ENCODE results near the gene ACBD4. TPM values are rescaled to one million over a fixed set of nuclear protein-coding genes. Genes with fewer than 3 reads are reported as not detected.

ACBD4 gene
- total and polyA plus RNA-seq, 2 of the 13 experiments (the other 11 are each of a cell fraction or from before 2014, with no cell fraction given), result 16.1 to 26.9 TPM

DNA sequence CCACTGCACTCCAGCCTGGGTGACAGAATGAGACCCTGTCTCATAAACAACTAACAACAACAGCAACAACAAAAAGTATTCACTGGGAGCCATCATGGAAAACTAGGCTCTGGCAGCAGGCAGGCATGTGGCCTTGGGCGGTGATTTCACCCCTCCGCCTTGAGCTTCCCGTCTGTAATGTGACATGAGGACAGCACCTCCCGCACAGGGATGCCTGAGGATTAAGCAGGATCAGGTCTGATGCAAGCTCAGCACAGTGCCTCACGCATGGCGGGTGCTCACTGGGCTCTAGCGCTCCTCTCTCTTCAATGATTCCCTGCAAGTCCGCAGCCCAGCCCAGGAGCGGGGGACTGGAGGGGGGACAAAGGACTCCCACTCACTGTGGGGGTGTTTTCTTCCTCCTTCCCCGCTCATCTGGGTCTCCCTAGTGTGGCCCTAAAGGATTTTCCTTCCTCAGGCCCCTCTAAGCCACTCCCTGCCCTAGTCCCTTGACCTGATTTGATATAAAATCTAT is 6.0 kb upstream of the ACBD4 start (continued):
- TF ChIP-seq, protein P1, sequence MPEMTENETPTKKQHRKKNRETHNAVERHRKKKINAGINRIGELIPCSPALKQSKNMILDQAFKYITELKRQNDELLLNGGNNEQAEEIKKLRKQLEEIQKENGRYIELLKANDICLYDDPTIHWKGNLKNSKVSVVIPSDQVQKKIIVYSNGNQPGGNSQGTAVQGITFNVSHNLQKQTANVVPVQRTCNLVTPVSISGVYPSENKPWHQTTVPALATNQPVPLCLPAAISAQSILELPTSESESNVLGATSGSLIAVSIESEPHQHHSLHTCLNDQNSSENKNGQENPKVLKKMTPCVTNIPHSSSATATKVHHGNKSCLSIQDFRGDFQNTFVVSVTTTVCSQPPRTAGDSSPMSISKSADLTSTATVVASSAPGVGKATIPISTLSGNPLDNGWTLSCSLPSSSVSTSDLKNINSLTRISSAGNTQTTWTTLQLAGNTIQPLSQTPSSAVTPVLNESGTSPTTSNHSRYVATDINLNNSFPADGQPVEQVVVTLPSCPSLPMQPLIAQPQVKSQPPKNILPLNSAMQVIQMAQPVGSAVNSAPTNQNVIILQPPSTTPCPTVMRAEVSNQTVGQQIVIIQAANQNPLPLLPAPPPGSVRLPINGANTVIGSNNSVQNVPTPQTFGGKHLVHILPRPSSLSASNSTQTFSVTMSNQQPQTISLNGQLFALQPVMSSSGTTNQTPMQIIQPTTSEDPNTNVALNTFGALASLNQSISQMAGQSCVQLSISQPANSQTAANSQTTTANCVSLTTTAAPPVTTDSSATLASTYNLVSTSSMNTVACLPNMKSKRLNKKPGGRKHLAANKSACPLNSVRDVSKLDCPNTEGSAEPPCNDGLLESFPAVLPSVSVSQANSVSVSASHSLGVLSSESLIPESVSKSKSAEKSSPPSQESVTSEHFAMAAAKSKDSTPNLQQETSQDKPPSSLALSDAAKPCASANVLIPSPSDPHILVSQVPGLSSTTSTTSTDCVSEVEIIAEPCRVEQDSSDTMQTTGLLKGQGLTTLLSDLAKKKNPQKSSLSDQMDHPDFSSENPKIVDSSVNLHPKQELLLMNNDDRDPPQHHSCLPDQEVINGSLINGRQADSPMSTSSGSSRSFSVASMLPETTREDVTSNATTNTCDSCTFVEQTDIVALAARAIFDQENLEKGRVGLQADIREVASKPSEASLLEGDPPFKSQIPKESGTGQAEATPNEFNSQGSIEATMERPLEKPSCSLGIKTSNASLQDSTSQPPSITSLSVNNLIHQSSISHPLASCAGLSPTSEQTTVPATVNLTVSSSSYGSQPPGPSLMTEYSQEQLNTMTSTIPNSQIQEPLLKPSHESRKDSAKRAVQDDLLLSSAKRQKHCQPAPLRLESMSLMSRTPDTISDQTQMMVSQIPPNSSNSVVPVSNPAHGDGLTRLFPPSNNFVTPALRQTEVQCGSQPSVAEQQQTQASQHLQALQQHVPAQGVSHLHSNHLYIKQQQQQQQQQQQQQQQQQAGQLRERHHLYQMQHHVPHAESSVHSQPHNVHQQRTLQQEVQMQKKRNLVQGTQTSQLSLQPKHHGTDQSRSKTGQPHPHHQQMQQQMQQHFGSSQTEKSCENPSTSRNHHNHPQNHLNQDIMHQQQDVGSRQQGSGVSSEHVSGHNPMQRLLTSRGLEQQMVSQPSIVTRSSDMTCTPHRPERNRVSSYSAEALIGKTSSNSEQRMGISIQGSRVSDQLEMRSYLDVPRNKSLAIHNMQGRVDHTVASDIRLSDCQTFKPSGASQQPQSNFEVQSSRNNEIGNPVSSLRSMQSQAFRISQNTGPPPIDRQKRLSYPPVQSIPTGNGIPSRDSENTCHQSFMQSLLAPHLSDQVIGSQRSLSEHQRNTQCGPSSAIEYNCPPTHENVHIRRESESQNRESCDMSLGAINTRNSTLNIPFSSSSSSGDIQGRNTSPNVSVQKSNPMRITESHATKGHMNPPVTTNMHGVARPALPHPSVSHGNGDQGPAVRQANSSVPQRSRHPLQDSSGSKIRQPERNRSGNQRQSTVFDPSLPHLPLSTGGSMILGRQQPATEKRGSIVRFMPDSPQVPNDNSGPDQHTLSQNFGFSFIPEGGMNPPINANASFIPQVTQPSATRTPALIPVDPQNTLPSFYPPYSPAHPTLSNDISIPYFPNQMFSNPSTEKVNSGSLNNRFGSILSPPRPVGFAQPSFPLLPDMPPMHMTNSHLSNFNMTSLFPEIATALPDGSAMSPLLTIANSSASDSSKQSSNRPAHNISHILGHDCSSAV (CRISPR knock-in tag; IDR thresholded peaks at IDR 0.05; ENCODE audit: borderline replicate concordance), result no peak
- no peak for TF ChIP-seq ZNF879 (CRISPR knock-in tag; IDR thresholded peaks at IDR 0.05)
- TF ChIP-seq CENPT (CRISPR knock-in tag; IDR thresholded peaks at IDR 0.05; ENCODE audit: low read depth), result no peak
- no peak for TF ChIP-seq TBL1XR1 (IDR thresholded peaks at IDR 0.05; ENCODE audit: borderline replicate concordance, low read length, partially characterized antibody)
- TF ChIP-seq ZFP36L2 (CRISPR knock-in tag; IDR thresholded peaks at IDR 0.05), result no peak
- TF ChIP-seq, protein P2, sequence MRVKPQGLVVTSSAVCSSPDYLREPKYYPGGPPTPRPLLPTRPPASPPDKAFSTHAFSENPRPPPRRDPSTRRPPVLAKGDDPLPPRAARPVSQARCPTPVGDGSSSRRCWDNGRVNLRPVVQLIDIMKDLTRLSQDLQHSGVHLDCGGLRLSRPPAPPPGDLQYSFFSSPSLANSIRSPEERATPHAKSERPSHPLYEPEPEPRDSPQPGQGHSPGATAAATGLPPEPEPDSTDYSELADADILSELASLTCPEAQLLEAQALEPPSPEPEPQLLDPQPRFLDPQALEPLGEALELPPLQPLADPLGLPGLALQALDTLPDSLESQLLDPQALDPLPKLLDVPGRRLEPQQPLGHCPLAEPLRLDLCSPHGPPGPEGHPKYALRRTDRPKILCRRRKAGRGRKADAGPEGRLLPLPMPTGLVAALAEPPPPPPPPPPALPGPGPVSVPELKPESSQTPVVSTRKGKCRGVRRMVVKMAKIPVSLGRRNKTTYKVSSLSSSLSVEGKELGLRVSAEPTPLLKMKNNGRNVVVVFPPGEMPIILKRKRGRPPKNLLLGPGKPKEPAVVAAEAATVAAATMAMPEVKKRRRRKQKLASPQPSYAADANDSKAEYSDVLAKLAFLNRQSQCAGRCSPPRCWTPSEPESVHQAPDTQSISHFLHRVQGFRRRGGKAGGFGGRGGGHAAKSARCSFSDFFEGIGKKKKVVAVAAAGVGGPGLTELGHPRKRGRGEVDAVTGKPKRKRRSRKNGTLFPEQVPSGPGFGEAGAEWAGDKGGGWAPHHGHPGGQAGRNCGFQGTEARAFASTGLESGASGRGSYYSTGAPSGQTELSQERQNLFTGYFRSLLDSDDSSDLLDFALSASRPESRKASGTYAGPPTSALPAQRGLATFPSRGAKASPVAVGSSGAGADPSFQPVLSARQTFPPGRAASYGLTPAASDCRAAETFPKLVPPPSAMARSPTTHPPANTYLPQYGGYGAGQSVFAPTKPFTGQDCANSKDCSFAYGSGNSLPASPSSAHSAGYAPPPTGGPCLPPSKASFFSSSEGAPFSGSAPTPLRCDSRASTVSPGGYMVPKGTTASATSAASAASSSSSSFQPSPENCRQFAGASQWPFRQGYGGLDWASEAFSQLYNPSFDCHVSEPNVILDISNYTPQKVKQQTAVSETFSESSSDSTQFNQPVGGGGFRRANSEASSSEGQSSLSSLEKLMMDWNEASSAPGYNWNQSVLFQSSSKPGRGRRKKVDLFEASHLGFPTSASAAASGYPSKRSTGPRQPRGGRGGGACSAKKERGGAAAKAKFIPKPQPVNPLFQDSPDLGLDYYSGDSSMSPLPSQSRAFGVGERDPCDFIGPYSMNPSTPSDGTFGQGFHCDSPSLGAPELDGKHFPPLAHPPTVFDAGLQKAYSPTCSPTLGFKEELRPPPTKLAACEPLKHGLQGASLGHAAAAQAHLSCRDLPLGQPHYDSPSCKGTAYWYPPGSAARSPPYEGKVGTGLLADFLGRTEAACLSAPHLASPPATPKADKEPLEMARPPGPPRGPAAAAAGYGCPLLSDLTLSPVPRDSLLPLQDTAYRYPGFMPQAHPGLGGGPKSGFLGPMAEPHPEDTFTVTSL (CRISPR knock-in tag; IDR thresholded peaks at IDR 0.05; ENCODE audit: borderline replicate concordance), result no peak
- no peak for TF ChIP-seq SIN3B (IDR thresholded peaks at IDR 0.05; ENCODE audit: low read length)
- TF ChIP-seq YEATS4 (CRISPR knock-in tag; IDR thresholded peaks at IDR 0.05; ENCODE audit: borderline replicate concordance), result no peak
- TF ChIP-seq RCOR2 (CRISPR knock-in tag; IDR thresholded peaks at IDR 0.05), result no peak
- peak; percentile 12 for TF ChIP-seq XRCC5 (optimal IDR thresholded peaks at IDR 0.05; ENCODE audit: low read length)
- TF ChIP-seq KLF13 (CRISPR knock-in tag; IDR thresholded peaks at IDR 0.05), result 0 out of 2 replicates have a peak, but pooled peaks have one; percentile 22
- no peak for TF ChIP-seq ZSCAN30 (CRISPR knock-in tag; IDR thresholded peaks at IDR 0.05)
- no peak for TF ChIP-seq ZNF430 (CRISPR knock-in tag; IDR thresholded peaks at IDR 0.05)
- no peak for TF ChIP-seq CCDC6 (CRISPR knock-in tag; IDR thresholded peaks at IDR 0.05)
- no peak for TF ChIP-seq RELA (CRISPR knock-in tag; IDR thresholded peaks at IDR 0.05)
- no peak for TF ChIP-seq GFI1 (CRISPR knock-in tag; IDR thresholded peaks at IDR 0.05; ENCODE audit: borderline replicate concordance)
- 0 out of 4 replicates have a peak, but pooled peaks of 1 of the 2 experiments have one; percentile 28 for TF ChIP-seq NR2F1 (CRISPR knock-in tag; IDR thresholded peaks at IDR 0.05)
